Omental fat pad (tissue), 4 donors: ENCODE data around the gene GPC1. TPM values are rescaled to one million over a fixed set of nuclear protein-coding genes. Genes with fewer than 3 reads are reported as not detected.
A peak's percentile ranks its signal among the peaks of the same experiment; 100 is the strongest.

Experiments
- ATAC-seq: fragments of 150-250 bp; one replicate; pipeline ENCODE4 v1.9.1; 2016; ENCODE audit warnings: mild to moderate bottlenecking, moderate library complexity; ENCODE audit not compliant: low FRiP score
- DNase-seq: peaks from one replicate; pipeline ENCODE4 v3.0.0-alpha.2; 2019; ENCODE audit warnings: low spot score
- total RNA-seq, 4 donors: library from RNA; depleted of rRNA; stranded (reverse); fragments of >200 nt; gene quantifications; one replicate each; pipeline ENCODE4 v1.1.0, GENCODE V29; 2016
- TF ChIP-seq, protein P1 (sequence below), 3 donors: fragments of 450-650 bp; IDR thresholded peaks; one replicate each; pipeline ENCODE4 v1.5.1; 2016 to 2017; ENCODE audit warnings: antibody characterized with exemption in 3 of 3, mild to moderate bottlenecking in 3 of 3, moderate library complexity in 2 of 3

GPC1 gene
- total RNA-seq, 4 donors from 2014 or later = 33.6 to 91.4 (median 39.5) TPM

DNA sequence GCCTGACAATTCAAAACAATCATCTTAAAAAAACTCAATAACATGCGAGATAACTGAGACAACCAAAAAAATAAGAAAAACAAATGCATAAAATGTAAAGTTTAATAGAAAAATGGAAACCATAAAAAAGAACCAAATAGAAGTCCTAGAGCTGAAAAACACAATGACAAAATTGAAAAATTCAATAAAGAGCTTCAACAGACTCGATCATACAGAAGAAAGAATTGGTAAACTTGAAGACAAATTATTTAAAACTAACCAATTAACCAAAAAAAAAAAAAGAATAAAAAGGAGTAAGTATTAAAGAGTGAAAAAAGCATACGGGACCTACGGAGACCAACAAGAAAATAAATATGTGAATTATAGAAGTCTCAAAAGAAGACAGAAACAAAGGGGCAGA, 37.7 kb downstream of the GPC1 start:
- DNase-seq (no peak), ATAC-seq (no peak)
- TF ChIP-seq, protein P1, sequence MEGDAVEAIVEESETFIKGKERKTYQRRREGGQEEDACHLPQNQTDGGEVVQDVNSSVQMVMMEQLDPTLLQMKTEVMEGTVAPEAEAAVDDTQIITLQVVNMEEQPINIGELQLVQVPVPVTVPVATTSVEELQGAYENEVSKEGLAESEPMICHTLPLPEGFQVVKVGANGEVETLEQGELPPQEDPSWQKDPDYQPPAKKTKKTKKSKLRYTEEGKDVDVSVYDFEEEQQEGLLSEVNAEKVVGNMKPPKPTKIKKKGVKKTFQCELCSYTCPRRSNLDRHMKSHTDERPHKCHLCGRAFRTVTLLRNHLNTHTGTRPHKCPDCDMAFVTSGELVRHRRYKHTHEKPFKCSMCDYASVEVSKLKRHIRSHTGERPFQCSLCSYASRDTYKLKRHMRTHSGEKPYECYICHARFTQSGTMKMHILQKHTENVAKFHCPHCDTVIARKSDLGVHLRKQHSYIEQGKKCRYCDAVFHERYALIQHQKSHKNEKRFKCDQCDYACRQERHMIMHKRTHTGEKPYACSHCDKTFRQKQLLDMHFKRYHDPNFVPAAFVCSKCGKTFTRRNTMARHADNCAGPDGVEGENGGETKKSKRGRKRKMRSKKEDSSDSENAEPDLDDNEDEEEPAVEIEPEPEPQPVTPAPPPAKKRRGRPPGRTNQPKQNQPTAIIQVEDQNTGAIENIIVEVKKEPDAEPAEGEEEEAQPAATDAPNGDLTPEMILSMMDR (IDR thresholded peaks at IDR 0.05) = no peak

DNA sequence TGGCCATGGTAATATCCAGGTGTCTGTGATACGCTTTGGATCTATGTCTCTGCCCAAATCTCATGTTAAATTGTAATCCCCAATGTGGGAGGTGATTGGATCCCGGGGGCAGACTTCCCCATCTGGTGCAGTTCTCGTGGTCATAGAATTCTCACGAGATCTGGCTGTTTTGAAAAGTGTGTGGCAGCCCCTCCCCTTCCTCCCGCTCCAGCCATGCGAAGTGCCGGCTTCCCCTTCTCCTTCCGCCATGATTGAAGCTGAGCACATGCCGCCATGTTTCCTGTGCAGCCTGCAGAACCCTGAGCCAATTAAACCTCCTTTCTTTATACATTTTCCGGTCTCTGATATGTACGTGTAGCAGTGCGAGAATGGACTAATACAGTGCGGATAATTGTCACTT, 42.5 kb downstream of the GPC1 start:
- ATAC-seq = no peak
- TF ChIP-seq, protein P1 (IDR thresholded peaks at IDR 0.05) = no peak
- DNase-seq = peak; percentile 8

DNA sequence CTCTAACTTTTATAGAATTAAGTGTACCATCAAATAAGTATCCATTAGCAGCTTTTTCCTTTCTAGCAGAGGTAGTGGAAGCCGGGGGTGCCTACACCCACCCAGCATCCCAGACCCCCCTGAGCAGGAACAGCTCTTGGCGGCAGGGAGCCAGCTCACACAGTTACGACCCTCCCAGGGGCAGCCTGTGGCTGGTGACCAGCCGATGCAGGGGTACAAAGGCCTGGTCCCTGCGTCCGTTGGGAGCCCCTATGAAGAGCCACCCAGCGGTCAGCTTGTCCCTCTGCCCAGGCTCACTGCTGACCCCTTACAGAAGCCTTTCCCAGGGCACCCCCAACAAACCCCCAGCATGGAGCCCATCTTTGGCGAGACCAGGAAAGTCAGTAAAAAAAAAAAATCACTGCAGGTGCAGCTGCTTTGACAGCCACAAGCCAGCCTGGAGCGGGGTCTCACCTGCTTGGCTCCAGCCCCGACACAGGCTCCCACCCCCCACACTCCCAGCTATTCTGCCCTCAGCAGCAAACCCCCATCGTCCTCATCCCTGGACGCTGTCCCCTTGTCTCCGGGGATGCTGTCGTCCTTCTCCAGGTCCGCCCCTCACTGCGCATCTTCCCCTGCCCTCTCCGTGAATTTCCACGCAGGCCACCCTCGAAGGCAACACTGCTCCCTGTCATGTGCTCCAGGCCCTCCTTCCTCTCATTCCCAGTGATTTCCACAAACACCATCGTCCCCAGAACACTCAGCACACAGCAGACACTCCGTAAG, 43.1 kb downstream of the GPC1 start:
- DNase-seq (peak; percentile 6), ATAC-seq (no peak)
- TF ChIP-seq, protein P1 (IDR thresholded peaks at IDR 0.05) = no peak

DNA sequence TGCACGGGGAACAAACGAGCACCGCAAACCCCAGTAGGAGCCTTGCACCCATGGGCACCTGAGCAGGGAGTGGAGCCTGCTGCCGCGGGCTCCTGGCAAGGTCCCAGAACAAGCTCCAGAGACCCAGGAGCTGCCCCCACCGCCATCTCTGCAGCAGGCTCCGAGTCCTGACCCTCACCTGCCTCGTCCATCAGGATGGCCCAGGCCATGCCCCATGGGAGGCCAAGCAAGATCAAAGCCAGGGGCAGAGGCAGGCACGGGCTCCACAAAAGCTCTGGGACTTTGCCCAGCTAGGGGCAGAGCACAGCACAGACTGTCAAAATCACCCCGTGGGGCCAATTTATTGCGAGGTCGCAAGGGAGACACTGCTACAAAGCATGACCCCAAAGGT, 43.6 kb downstream of the GPC1 start:
- ATAC-seq (no peak), DNase-seq (peak; percentile 9)
- TF ChIP-seq, protein P1 (IDR thresholded peaks at IDR 0.05) = no peak

DNA sequence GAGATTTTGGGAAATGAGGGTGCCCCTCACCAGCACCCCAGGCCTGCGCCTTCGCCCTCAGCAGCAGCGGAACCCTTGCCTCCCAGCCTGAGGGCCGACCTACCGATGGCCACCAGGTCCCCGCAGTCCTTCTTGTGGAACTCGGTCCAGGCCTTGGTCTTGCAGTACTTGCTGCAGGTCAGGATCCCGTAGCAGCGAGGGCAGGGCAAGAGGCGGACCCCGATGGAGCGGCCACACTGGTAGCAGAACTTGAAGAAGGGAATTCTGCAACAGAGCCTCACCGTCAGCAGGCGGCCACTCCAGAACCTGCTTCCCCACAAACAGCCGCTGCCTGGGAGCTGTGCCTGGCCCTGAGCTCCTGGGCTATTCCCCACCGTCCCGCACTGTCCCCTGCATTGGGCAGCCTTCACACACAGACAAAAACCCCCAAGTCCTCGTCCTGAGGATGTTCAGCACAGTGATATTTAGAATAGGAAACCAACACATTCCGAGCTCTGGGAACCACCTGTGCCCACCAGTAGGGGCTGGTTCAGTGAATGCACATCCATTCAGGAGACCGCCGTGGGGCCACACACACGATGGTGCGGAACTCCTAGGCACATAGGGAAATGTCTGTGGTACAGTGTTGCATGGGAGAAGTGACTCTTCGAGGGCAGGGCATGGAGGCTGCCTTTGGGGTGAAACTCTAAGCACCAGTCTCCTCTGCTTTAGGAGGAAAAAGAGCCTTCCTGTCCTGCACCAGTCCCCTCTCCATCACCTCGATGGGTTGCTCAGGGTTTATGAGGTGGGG, 45.6 kb downstream of the GPC1 start:
- TF ChIP-seq, protein P1 (IDR thresholded peaks at IDR 0.05) = no peak
- DNase-seq (peak; percentile 20), ATAC-seq (no peak)

DNA sequence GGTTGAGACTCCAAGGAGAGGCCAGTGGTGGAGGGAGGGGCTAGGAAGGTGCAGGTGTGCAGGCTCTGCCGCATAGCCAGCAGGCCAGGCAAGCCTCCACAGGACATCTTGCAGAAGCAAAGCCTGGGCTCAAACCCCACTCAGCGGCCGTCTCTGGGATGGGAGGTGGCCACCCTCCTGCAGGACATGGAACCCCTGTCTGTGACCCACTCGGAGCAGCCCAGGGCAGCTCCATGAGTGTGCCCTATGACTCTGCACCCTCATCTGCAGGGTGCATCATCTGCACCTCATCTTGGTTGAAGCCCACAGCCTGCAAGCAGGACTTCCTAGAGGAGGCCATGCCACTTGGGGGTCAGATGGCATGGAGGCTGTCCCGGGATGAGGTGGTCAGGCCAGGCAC, 46.3 kb downstream of the GPC1 start:
- ATAC-seq (peak; percentile 32), DNase-seq (no peak)
- TF ChIP-seq, protein P1 (IDR thresholded peaks at IDR 0.05) = no peak
